Right atrium auricular region (tissue), 2 donors: ENCODE measurements around the gene GRM1. TPM values are rescaled to one million over a fixed set of nuclear protein-coding genes. Genes with fewer than 3 reads are reported as not detected.

Source experiments
- DNase-seq: peaks from one replicate; pipeline ENCODE4 v3.0.0-alpha.2; 2019; ENCODE audit warnings: low spot score
- H3K27ac ChIP-seq, 2 donors: fragments of 200-600 bp; sonication (generic); 1 replicate in 1 of 2; 2 replicates in 1 of 2; pipeline ENCODE4 v1.5.1; 2016 to 2019
- H3K27me3 ChIP-seq, 2 donors: fragments of 200-600 bp; sonication (generic); one replicate each; pipeline versions ENCODE4 v1.5.1 to v1.6.0; 2017 to 2019
- H3K36me3 ChIP-seq: fragments of 200-600 bp; sonication (generic); one replicate; pipeline ENCODE4 v1.5.1; 2016
- H3K4me1 ChIP-seq, 2 donors: fragments of 200-600 bp; sonication (generic); one replicate each; pipeline versions ENCODE4 v1.5.1 to v1.6.0; 2017 to 2019
- H3K4me3 ChIP-seq, 2 donors: fragments of 200-600 bp; sonication (generic); 1 replicate in 1 of 2; 2 replicates in 1 of 2; pipeline ENCODE4 v1.5.1; 2017 to 2019; ENCODE audit warnings: mild to moderate bottlenecking in 1 of 2, moderate library complexity in 1 of 2
- H3K9me3 ChIP-seq, 2 donors: fragments of 200-600 bp; sonication (generic); one replicate each; pipeline ENCODE4 v1.5.1; 2019
- CTCF ChIP-seq, 2 donors: fragments of 200-600 bp; sonication (generic); IDR thresholded peaks; one replicate each; pipeline ENCODE4 v1.5.1; 2019; ENCODE audit warnings: antibody characterized with exemption in 2 of 2
- total RNA-seq, 2 donors: library from RNA; depleted of rRNA; stranded (reverse); fragments of >200 nt; gene quantifications; one replicate each; pipeline ENCODE4 v1.1.0, GENCODE V29; 2016

GRM1 gene
- total RNA-seq, 2 donors from 2014 or later: 0.07 to 0.08 TPM

- DNase-seq: no peak
- Histone ChIP-seq H3K27me3 (no peaks in the 10 kb centered on the region), H3K36me3 (no peaks in the 10 kb centered on the region), H3K4me1 (no peaks in the 10 kb centered on the region), H3K9me3 (no peaks in the 10 kb centered on the region), H3K27ac (no peak overlapping the region), H3K4me3 (no peak overlapping the region)
- TF ChIP-seq CTCF (IDR thresholded peaks at IDR 0.05): no peak
These were observed 162.8 kb downstream of the GRM1 start for GRCh38 chr6:146191612-146192011.

- DNase-seq: no peak
- H3K9me3 ChIP-seq: no peaks in the 10 kb centered on the region
- no peak for TF ChIP-seq CTCF (IDR thresholded peaks at IDR 0.05)
- H3K36me3 ChIP-seq: no peaks in the 10 kb centered on the region
- no peak overlapping the region for H3K4me3 ChIP-seq
- H3K27me3 ChIP-seq: no peaks in the 10 kb centered on the region
- no peaks in the 10 kb centered on the region for H3K4me1 ChIP-seq
- H3K27ac ChIP-seq: no peak overlapping the region
These were observed 165.6 kb downstream of the GRM1 start for GRCh38 chr6:146194434-146194833.

GRCh38 chr6:146200176-146200575 is 171.3 kb downstream of the GRM1 start:
- TF ChIP-seq CTCF (IDR thresholded peaks at IDR 0.05): no peak
- no peak overlapping the region for H3K4me3 ChIP-seq
- no peaks in the 10 kb centered on the region for H3K27me3 ChIP-seq
- no peak overlapping the region for H3K27ac ChIP-seq
- DNase-seq: no peak
- no peaks in the 10 kb centered on the region for H3K9me3 ChIP-seq
- H3K4me1 ChIP-seq: no peaks in the 10 kb centered on the region
- no peaks in the 10 kb centered on the region for H3K36me3 ChIP-seq

GRCh38 chr6:146202570-146202969 is 173.7 kb downstream of the GRM1 start:
- Histone ChIP-seq H3K4me3 (no peak overlapping the region), H3K9me3 (no peaks in the 10 kb centered on the region), H3K36me3 (no peaks in the 10 kb centered on the region), H3K27ac (no peak overlapping the region), H3K4me1 (no peaks in the 10 kb centered on the region), H3K27me3 (no peaks in the 10 kb centered on the region)
- no peak for DNase-seq
- no peak for TF ChIP-seq CTCF (IDR thresholded peaks at IDR 0.05)

GRCh38 chr6:146209942-146210341 is 181.1 kb downstream of the GRM1 start:
- DNase-seq: no peak

More at GRCh38 chr6:146209942-146210341, 181.1 kb downstream of the GRM1 start:
- no peak for TF ChIP-seq CTCF (IDR thresholded peaks at IDR 0.05)
- Histone ChIP-seq H3K27ac (no peak overlapping the region), H3K4me3 (no peak overlapping the region), H3K27me3 (no peaks in the 10 kb centered on the region), H3K36me3 (no peaks in the 10 kb centered on the region), H3K4me1 (no peaks in the 10 kb centered on the region), H3K9me3 (no peaks in the 10 kb centered on the region)
